ENCODE measurements around the gene IQGAP2.
"Not testable (repeated sequence)": the region's sequence is repeated elsewhere in the genome, so short reads cannot be mapped to it uniquely, and the experiment has no call there.

The IQGAP2 gene

GRCh38 chr5:76592692-76593091 lies 189.6 kb downstream of the IQGAP2 start:
- peaks cover 79% of the 10 kb centered on the region for H3K36me3 Mint-ChIP-seq (ENCODE audit: low read depth)
- H3K4me1 Mint-ChIP-seq (ENCODE audit: low read depth): peaks cover 20% of the 10 kb centered on the region
- no peak overlapping the region for H3K27ac Mint-ChIP-seq

GRCh38 chr5:76594107-76594506 lies 191.0 kb downstream of the IQGAP2 start:
- no peaks in the 10 kb centered on the region for H3K9me3 Mint-ChIP-seq
- H3K27ac Mint-ChIP-seq: no peak overlapping the region
- H3K4me1 Mint-ChIP-seq (ENCODE audit: low read depth): peaks cover 18% of the 10 kb centered on the region
- DNase-seq: no peak
- H3K36me3 Mint-ChIP-seq (ENCODE audit: low read depth): peaks cover 78% of the 10 kb centered on the region
- H3K4me3 Mint-ChIP-seq: no peak overlapping the region
- no peaks in the 10 kb centered on the region for H3K27me3 Mint-ChIP-seq

More at GRCh38 chr5:76592692-76593091, 189.6 kb downstream of the IQGAP2 start:
- no peak for DNase-seq
- Mint-ChIP-seq H3K9me3 (no peaks in the 10 kb centered on the region), H3K4me3 (no peak overlapping the region), H3K27me3 (no peaks in the 10 kb centered on the region)

- peak overlapping the region; percentile 55 for H3K27ac Mint-ChIP-seq
- no peaks in the 10 kb centered on the region for H3K27me3 Mint-ChIP-seq
- H3K9me3 Mint-ChIP-seq: no peaks in the 10 kb centered on the region
- H3K36me3 Mint-ChIP-seq (ENCODE audit: low read depth): peaks cover 73% of the 10 kb centered on the region
- H3K4me3 Mint-ChIP-seq: no peak overlapping the region
- peaks cover 10% of the 10 kb centered on the region for H3K4me1 Mint-ChIP-seq (ENCODE audit: low read depth)
- DNase-seq: no peak
These were observed 192.8 kb downstream of the IQGAP2 start for GRCh38 chr5:76595755-76596481.

- Mint-ChIP-seq H3K4me1 (ENCODE audit: low read depth) (peaks cover 15% of the 10 kb centered on the region), H3K27me3 (no peaks in the 10 kb centered on the region), H3K27ac (no peak overlapping the region), H3K4me3 (no peak overlapping the region), H3K36me3 (ENCODE audit: low read depth) (peaks cover 70% of the 10 kb centered on the region), H3K9me3 (no peaks in the 10 kb centered on the region)
- DNase-seq: no peak
These were observed 195.4 kb downstream of the IQGAP2 start for GRCh38 chr5:76598531-76598930.

GRCh38 chr5:76600716-76601115 lies 197.6 kb downstream of the IQGAP2 start:
- DNase-seq: no peak
- Mint-ChIP-seq H3K27me3 (no peaks in the 10 kb centered on the region), H3K4me3 (no peak overlapping the region), H3K36me3 (ENCODE audit: low read depth) (peaks cover 73% of the 10 kb centered on the region), H3K9me3 (no peaks in the 10 kb centered on the region), H3K27ac (no peak overlapping the region), H3K4me1 (ENCODE audit: low read depth) (peaks cover 18% of the 10 kb centered on the region)

- Mint-ChIP-seq H3K9me3 (no peaks in the 10 kb centered on the region), H3K4me3 (no peak overlapping the region), H3K27me3 (no peaks in the 10 kb centered on the region), H3K36me3 (ENCODE audit: low read depth) (peaks cover 73% of the 10 kb centered on the region), H3K4me1 (ENCODE audit: low read depth) (peaks cover 18% of the 10 kb centered on the region), H3K27ac (no peak overlapping the region)
- no peak for DNase-seq
These were observed 198.4 kb downstream of the IQGAP2 start for GRCh38 chr5:76601470-76601869.

- peaks cover 25% of the 10 kb centered on the region for H3K4me1 Mint-ChIP-seq (ENCODE audit: low read depth)
- no peak overlapping the region for H3K4me3 Mint-ChIP-seq
- no peaks in the 10 kb centered on the region for H3K9me3 Mint-ChIP-seq
- H3K27me3 Mint-ChIP-seq: no peaks in the 10 kb centered on the region
- H3K27ac Mint-ChIP-seq: peak overlapping the region; percentile 13
- DNase-seq: no peak
- peaks cover 73% of the 10 kb centered on the region for H3K36me3 Mint-ChIP-seq (ENCODE audit: low read depth)
These were observed 199.1 kb downstream of the IQGAP2 start for GRCh38 chr5:76602094-76602726.

GRCh38 chr5:76603991-76604390 lies 200.9 kb downstream of the IQGAP2 start:
- DNase-seq, H3K4me3 Mint-ChIP-seq, H3K27ac Mint-ChIP-seq, H3K9me3 Mint-ChIP-seq, H3K27me3 Mint-ChIP-seq: not testable (repeated sequence)
- Mint-ChIP-seq H3K36me3 (ENCODE audit: low read depth) (peaks cover 75% of the 10 kb centered on the region), H3K4me1 (ENCODE audit: low read depth) (peaks cover 42% of the 10 kb centered on the region)

- H3K9me3 Mint-ChIP-seq: no peaks in the 10 kb centered on the region
- peaks cover 43% of the 10 kb centered on the region for H3K4me1 Mint-ChIP-seq (ENCODE audit: low read depth)
- H3K4me3 Mint-ChIP-seq: no peak overlapping the region
- peaks cover 75% of the 10 kb centered on the region for H3K36me3 Mint-ChIP-seq (ENCODE audit: low read depth)
- no peak for DNase-seq
- no peaks in the 10 kb centered on the region for H3K27me3 Mint-ChIP-seq
- no peak overlapping the region for H3K27ac Mint-ChIP-seq
These were observed 201.8 kb downstream of the IQGAP2 start for GRCh38 chr5:76604838-76605237.

GRCh38 chr5:76606701-76607100 lies 203.6 kb downstream of the IQGAP2 start:
- H3K4me3 Mint-ChIP-seq: no peak overlapping the region
- H3K4me1 Mint-ChIP-seq (ENCODE audit: low read depth): peaks cover 43% of the 10 kb centered on the region
- H3K9me3 Mint-ChIP-seq: no peaks in the 10 kb centered on the region
- no peak for DNase-seq
- peak overlapping the region; percentile 73 for H3K27ac Mint-ChIP-seq
- peaks cover 72% of the 10 kb centered on the region for H3K36me3 Mint-ChIP-seq (ENCODE audit: low read depth)
- no peaks in the 10 kb centered on the region for H3K27me3 Mint-ChIP-seq

- H3K27ac Mint-ChIP-seq: peak overlapping the region; percentile 73
- H3K9me3 Mint-ChIP-seq: no peaks in the 10 kb centered on the region
- DNase-seq: no peak
- peak overlapping the region; percentile 51 for H3K4me3 Mint-ChIP-seq
- peaks cover 41% of the 10 kb centered on the region for H3K4me1 Mint-ChIP-seq (ENCODE audit: low read depth)
- H3K27me3 Mint-ChIP-seq: no peaks in the 10 kb centered on the region
- H3K36me3 Mint-ChIP-seq (ENCODE audit: low read depth): peaks cover 69% of the 10 kb centered on the region
These were observed 204.3 kb downstream of the IQGAP2 start for GRCh38 chr5:76607353-76607871.

- peaks cover 72% of the 10 kb centered on the region for H3K36me3 Mint-ChIP-seq (ENCODE audit: low read depth)
- DNase-seq: no peak
These were observed 205.7 kb downstream of the IQGAP2 start for GRCh38 chr5:76608833-76609232.

GRCh38 chr5:76610196-76610595 lies 207.1 kb downstream of the IQGAP2 start:
- Mint-ChIP-seq H3K27ac (no peak overlapping the region), H3K9me3 (no peaks in the 10 kb centered on the region), H3K4me1 (ENCODE audit: low read depth) (peaks cover 36% of the 10 kb centered on the region), H3K4me3 (no peak overlapping the region), H3K27me3 (no peaks in the 10 kb centered on the region), H3K36me3 (ENCODE audit: low read depth) (peaks cover 71% of the 10 kb centered on the region)
- DNase-seq: no peak

More at GRCh38 chr5:76608833-76609232, 205.7 kb downstream of the IQGAP2 start:
- Mint-ChIP-seq H3K27ac (peak overlapping the region; percentile 1), H3K4me1 (ENCODE audit: low read depth) (peaks cover 41% of the 10 kb centered on the region), H3K27me3 (no peaks in the 10 kb centered on the region), H3K4me3 (no peak overlapping the region), H3K9me3 (no peaks in the 10 kb centered on the region)

- Mint-ChIP-seq H3K27ac (no peak overlapping the region), H3K36me3 (ENCODE audit: low read depth) (peaks cover 65% of the 10 kb centered on the region)
These were observed 209.9 kb downstream of the IQGAP2 start for GRCh38 chr5:76612942-76613341.

GRCh38 chr5:76615759-76616158 lies 212.7 kb downstream of the IQGAP2 start:
- no peak for DNase-seq
- peaks cover 5% of the 10 kb centered on the region for H3K4me1 Mint-ChIP-seq (ENCODE audit: low read depth)
- H3K4me3 Mint-ChIP-seq: no peak overlapping the region
- no peak overlapping the region for H3K27ac Mint-ChIP-seq
- peaks cover 73% of the 10 kb centered on the region for H3K36me3 Mint-ChIP-seq (ENCODE audit: low read depth)
- H3K27me3 Mint-ChIP-seq: no peaks in the 10 kb centered on the region
- H3K9me3 Mint-ChIP-seq: no peaks in the 10 kb centered on the region

More at GRCh38 chr5:76612942-76613341, 209.9 kb downstream of the IQGAP2 start:
- Mint-ChIP-seq H3K9me3 (no peaks in the 10 kb centered on the region), H3K4me3 (no peak overlapping the region), H3K4me1 (ENCODE audit: low read depth) (peaks cover 14% of the 10 kb centered on the region), H3K27me3 (no peaks in the 10 kb centered on the region)
- DNase-seq: no peak

All from activated T-cell treated with anti-CD3 and anti-CD28 coated beads, Interleukin-2, amount 50 U/mL, for 24 hours (primary cell).